ENCODE results near the gene CABCOCO1. TPM values are rescaled to one million over a fixed set of nuclear protein-coding genes. Genes with fewer than 3 reads are reported as not detected.
"Not testable (repeated sequence)": the region's sequence is repeated elsewhere in the genome, so short reads cannot be mapped to it uniquely, and the experiment has no call there.

The CABCOCO1 gene
- polyA plus RNA-seq, 1 donor: 2.8 TPM

DNA sequence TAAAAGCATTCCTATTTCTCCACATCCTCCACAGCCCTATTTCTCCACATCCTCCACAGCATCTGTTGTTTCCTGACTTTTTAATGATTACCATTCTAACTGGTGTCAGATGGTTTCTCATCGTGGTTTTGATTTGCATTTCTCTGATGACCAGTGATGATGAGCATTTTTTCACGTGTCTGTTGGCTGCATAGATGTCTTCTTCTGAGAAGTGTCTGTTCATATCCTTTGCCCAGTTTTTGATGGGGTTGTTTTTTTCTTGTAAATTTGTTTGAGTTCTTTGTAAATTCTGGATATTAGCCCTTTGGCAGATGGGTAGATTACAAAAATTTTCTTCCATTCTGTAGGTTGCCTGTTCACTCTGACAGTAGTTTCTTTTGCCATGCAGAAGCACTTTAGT, 49.4 kb downstream of the CABCOCO1 start:
- not testable (repeated sequence) for DNase-seq

- not testable (repeated sequence) for DNase-seq
Measured at GRCh38 chr10:61719475-61719874, 56.7 kb downstream of the CABCOCO1 start.

DNA sequence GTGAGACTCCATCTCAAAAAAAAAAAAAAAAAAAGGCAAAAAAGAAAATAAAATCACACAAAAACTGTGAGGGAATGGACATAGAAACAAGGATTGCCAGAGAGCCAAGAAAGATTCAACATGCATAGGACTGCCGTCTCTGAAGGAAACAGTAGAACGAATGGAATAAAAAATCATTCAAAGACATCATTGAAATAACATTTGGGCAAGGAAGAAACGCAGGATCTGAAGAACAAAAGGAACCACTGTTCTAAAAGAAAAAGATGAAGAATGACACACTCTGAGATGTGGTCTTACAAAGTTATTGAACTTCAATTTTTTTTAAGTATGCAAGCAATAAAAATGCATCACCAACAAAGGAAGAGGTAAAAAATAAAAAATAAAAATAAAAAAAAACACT, 57.2 kb downstream of the CABCOCO1 start:
- no peak for DNase-seq

GRCh38 chr10:61721431-61721830, 58.7 kb downstream of the CABCOCO1 start:
- DNase-seq: no peak

DNA sequence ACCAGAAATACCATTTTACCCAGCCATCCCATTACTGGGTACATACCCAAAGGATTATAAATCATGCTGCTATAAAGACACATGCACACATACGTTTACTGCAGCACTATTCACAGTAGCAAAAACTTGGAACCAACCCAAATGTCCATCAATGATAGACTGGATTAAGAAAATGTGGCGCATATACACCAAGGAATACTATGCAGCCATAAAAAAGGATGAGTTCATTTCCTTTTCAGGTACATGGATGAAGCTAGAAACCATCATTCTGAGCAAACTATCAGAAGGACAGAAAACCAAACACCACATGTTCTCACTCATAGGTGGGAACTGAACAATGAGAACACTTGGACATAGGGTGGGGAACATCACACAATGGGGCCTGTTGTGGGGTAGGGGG, 62.5 kb downstream of the CABCOCO1 start:
- DNase-seq: not testable (repeated sequence)

- DNase-seq: no peak
Measured at GRCh38 chr10:61729596-61729995, 66.9 kb downstream of the CABCOCO1 start.

DNA sequence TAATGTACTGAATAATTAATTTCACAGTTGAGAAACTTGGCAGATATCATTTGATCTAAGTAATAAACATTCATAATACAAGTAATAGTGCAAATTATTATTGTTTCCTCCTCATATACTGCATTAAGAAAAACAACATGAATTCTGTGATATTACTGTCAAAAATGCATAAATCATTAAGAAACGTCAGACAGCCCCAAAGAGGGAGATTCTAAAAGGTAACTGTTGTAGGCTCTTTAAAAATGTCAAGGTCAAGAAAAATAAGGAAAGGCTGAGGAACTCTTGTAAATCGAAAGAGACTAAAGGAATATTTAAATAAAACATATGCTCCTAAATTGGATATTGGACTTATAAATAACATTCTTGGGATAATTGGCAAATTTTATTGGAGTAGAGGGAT, 67.9 kb downstream of the CABCOCO1 start:
- no peak for DNase-seq

- no peak for DNase-seq
Measured at GRCh38 chr10:61731638-61732037, 68.9 kb downstream of the CABCOCO1 start.

- DNase-seq: no peak
Measured at GRCh38 chr10:61732629-61733278, 70.0 kb downstream of the CABCOCO1 start.

DNA sequence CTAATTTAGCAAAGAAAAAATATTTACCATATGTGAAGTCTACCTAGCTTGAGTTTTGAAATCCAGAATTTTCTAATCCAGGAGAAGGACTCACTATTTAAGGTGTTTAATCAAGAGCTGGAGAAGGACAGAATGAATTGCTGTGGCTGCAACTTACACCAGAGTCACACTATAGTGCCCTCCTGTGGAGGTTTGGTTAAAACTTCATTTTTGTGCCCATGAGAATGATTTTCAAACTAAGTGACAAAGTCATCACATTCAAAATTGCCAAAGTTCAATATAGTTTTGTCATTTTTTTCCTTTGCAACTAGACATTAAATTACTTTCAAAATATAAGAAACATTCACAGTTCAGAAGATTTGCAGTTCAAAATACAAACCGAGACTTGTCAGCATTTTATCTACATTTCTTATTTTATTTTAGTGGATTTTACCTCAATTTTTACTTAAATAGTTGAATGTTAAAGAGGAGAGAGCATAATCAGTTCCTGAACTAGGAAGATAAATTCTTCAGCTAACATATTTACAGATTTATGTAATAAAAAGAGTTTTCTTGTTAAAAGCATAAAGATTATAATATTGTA, 70.7 kb downstream of the CABCOCO1 start:
- DNase-seq: peak; percentile 50

DNA sequence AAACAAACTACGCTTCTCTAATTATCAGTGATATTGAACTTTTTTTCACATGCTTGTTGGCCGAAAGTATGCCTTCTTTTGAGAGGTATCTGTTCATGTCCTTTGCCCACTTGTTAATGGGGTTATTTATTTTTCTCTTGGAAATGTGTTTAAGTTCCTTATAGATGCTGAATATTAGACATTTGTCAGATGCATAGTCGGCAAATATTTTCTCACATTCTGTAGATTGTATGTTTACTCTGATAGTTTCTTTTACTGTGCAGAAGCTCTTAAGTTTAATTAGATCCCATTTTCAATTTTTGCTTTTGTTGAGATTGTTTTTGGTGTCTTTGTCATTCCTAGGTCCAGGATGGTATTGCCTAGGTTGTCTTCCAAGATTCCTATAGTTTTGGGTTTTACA, 73.2 kb downstream of the CABCOCO1 start:
- DNase-seq: no peak

DNA sequence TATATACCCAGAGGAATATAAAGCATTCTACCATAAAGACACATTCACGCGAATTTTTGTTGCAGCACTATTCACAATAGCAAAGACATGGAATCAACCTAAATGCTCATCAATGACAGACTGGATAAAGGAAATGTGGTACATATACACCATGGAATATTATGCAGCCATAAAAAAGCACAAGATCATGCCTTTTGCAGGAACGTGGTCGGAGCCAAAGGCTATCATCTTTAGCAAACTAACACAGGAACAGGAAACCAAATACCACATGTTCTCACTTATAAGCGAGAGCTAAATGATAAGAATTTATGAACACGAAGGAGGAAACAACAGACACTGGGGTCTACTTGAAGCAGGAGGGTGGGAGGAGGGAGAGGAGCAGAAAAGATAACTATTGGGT, 74.7 kb downstream of the CABCOCO1 start:
- DNase-seq: not testable (repeated sequence)

DNA sequence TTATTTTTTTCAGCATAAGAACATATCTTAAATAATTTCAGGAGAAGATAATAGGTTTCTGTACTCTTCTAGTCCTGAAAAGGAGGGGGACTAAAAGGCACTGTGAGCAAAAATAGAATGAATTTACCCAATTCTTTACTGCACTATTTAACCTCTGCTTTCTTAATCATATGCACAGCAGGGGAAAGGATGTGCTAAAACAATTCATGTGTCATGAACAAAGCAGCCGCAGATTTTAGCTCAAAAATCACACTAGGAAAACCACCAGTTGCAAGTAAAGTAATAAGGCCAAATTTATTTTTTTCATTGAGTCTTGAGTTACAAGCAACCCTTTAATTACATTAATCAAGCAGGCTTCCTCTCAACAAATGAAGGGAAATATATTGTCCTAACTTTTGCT, 80.1 kb downstream of the CABCOCO1 start:
- no peak for DNase-seq

GRCh38 chr10:61744469-61744868, 81.7 kb downstream of the CABCOCO1 start:
- no peak for DNase-seq

DNA sequence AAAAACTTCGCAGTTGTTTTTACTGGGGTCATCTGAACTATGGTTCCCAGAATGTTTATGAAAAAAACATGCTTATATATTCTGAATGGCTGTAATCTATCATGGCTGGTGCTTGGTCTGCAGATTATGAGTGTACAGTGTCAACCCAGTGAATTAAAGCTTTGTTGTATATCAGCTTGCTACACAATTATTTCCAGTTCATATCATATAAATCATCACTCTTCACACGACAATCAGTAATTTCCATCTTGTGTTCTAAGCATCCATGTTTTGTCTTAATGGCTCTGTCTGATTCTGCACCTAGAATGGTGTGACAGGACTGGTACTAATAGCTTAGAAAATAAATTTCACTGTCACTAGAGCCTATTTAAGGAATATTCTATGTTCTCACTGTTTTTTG, 83.6 kb downstream of the CABCOCO1 start:
- no peak for DNase-seq

GRCh38 chr10:61747307-61747706, 84.6 kb downstream of the CABCOCO1 start:
- no peak for DNase-seq

DNA sequence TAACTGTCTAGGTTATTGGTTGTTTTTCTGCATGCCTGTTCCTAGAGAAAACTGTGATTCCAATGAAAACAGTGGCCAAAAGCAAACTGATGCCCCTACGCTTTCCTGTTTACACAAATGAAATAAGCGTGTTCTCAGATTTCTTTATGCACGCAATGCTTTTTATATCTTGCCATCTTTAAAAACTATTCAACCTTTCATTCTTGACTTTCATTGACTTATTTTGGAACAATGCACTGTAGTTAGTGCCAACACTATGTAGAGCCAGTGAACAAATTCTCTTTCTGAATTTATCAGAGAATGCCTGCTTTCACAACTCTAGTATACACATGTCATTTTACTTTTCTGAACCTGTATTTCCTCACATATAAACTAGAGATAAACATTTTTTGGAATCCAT, 86.6 kb downstream of the CABCOCO1 start:
- no peak for DNase-seq

DNA sequence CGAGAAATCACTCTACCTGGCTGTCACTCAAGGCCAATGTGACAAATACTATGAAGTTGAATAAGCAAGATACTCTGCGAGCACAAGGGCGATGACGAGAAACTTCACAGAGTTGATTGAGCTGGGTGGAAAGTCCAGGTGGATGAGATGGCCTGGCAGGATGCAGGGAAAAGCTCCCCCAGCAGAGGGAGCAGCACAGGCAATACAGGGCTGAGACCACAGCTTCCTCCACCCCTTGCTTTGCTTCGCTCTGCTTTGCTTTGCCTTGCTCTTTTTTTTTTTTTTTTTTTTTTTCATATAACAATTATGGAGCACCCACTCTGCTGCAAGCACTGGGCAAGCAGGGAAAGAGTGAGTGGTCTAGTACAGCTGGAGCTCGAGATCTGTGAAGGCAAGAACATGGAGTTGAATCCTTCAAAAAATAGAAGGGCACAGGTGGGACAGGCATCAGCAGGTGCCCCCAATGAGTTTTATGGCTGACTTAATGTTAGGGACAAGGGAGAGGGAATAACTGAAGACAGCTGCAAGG, 88.3 kb downstream of the CABCOCO1 start:
- no peak for DNase-seq

DNA sequence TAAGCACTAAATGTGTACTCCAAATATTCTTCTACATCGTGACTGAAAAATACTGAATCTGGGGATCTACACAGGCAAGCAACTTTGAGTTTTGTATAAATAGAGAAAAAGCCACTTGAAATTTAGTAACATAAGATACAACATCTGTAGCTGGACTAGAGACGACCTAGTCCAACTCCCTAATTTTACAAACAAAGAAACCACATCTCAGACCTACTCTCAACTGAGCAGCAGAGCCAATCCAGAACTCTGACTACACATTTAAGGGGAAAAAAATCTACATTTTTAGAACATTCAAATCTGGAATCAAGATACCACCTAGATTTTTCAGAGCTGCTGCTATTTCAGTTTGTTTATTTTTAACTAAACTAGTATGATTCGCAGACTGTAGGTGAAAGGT, 88.9 kb downstream of the CABCOCO1 start:
- DNase-seq: no peak

GRCh38 chr10:61752111-61753011, 89.6 kb downstream of the CABCOCO1 start:
- DNase-seq: peak; percentile 59

DNA sequence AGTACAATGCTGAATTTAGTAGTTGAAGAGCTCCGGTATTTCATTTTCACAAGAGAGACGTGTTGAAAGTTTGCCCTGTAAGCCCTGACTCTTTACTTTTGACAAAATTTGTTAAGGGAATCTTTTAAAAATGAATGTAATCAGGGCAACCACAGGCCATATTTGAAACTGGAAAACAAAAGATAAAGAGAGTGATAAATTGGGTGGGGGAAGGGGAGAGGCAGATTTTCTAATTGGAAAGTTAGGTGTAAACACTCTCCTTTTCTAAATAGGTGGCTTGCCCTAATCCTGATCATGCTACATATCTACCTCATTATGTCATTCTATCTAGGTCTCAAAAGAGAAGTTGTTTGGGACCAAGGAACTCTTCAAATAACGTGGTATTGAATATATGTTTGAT, 90.7 kb downstream of the CABCOCO1 start:
- DNase-seq: no peak

DNA sequence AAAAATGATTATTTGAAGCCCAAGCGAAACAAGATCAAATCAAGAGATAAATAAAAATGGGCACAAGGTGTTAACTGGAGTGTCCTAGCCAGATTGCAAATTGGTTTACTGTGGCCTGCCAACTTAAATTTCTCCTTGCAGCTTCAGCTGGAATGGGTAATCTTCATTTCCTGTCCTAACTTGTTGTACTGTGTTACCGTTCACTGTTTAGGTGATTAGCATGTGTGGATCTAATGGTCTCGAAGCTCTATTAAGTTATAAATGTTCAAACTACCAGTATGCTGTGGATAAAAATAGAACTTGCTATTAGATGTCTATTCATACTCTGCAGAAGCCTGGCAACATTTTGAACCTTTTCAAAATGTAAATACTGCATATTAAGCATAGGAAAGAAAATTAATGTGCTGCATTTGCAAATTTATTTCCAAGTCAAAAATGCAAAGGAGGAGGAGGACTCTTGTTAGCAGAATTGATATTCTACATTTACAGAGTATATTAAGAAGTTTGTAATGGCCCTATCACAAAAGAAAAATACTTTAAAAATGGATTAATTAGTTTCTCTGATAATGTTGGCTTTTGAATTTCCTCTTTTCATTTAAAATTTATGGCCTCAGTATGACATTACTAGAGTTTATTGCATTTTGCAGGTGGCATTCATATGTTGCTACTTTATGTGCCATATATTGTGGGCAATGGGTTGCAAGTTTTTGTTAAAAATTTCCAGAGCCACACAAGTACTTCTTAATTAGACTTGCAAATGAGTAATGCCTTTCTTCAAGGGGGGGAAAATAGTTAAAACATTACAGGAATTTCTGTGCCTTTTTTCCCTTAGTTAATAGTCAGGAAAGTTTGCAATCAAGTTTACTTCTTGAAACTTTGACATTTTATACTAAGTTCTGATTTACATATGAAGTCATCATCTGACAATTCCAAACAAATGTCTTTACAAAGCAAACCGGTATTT, 92.1 kb downstream of the CABCOCO1 start:
- DNase-seq: no peak
